Islet of Langerhans (tissue), 1 donor: Measurements from ENCODE around the gene PFN1.
A peak's percentile ranks its signal among the peaks of the same experiment; 100 is the strongest.

Source experiments
- FAIRE-seq: peaks from one replicate; lab custom pipeline; 2011; peaks lifted over from hg19 to GRCh38; lab: Jason Lieb, UNC

Gene PFN1

GRCh38 chr17:4967539-4968485 lies 19.5 kb upstream of the PFN1 start, which contains the start of gene SPAG7:
Gene SPAG7 (minus strand): TSS chr17:4967817. CDS start chr17:4967804, 13 bp downstream.
- FAIRE-seq = no peak

GRCh38 chr17:4966844-4967538 lies 18.7 kb upstream of the PFN1 start:
- peak; percentile 99 for FAIRE-seq

DNA sequence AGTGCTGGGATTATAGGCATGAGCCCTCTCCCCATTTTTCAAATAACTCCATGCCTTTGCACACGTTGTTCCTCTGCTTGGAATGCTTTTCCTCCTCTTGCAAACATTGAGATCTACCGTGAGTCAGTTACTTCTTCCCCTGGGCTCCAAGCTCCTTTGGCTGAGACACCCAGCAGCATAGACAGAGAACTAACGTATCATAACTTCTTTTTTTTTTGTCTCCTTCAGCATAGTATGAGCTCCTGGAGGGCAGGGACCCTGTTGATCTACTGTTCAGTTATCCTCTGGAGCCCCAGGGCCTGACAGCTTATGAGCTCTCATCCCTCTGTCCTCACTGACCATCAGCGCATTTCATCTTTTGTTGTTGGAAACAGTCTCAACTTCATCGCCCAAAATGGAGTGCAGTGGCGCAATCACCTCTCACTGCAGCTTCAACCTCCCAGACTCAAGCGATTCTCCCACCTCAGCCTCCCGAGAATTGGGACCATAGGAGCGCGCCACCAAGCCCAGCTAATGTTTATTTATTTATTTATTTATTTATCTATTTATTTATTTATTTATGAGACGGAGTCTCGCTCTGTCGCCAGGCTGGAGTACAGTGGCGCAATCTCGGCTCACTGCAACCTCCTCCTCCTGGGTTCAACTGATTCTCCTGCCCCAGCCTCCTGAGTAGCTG lies 17.1 kb upstream of the PFN1 start:
- no peak for FAIRE-seq

DNA sequence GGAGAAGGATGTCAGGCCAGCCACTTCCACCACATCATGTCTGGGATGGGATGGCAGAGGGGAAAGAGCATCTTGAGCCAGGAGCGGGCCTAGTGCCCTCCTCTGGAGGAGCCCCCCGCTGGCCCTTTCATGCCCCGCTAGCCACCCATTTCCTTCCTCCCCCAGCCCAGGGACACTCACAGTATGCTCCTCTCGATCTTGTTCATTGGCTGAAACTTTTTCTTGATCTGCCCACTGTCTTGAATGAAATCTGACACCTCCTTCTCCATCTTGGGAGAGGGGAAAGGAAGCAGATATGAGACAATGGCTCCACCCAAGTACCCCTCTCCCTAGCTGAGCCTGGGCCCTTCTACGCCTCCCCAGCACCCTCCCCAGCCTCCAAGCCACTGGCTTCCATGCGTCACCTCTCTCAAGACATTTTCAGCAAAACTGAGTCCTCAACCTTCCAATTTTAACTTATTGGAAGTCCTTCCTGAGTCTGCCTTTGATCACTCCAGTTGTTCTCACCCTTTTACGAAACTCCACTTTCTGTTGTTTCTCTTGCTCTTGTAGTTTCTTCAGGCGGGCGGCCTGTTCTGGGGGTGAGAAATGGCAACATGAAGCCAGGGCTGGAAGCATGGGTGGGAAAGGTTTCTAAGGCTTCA lies 12.1 kb upstream of the PFN1 start:
- no peak for FAIRE-seq

GRCh38 chr17:4959261-4959965 lies 11.1 kb upstream of the PFN1 start:
- no peak for FAIRE-seq

- FAIRE-seq = no peak
These were observed 9.8 kb upstream of the PFN1 start for GRCh38 chr17:4958102-4958501.

DNA sequence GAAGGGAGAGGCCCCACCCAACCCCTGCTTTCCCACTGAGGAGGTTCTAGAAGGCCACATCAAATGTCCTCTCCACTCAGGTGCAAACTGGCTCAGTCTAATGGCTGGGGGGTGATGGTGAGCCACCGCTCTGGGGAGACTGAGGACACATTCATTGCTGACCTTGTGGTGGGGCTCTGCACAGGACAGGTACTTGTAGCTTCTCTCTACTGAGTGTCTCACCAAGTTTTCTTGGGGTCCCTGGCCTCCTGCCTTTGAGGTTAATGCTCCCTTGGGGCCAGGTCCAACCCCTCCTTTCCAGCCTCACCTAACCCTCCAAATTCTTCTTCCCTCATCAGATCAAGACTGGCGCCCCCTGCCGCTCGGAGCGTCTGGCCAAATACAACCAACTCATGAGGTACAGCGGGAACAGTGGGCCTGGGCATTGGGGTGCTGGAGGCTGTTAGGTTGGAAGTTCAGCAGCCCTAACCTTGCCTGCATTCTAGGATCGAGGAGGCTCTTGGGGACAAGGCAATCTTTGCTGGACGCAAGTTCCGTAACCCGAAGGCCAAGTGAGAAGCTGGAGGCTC lies 8.2 kb upstream of the PFN1 start:
- no peak for FAIRE-seq

- no peak for FAIRE-seq
These were observed 6.8 kb upstream of the PFN1 start for GRCh38 chr17:4955091-4955490.

GRCh38 chr17:4953451-4953961 lies 5.2 kb upstream of the PFN1 start:
- FAIRE-seq = no peak

DNA sequence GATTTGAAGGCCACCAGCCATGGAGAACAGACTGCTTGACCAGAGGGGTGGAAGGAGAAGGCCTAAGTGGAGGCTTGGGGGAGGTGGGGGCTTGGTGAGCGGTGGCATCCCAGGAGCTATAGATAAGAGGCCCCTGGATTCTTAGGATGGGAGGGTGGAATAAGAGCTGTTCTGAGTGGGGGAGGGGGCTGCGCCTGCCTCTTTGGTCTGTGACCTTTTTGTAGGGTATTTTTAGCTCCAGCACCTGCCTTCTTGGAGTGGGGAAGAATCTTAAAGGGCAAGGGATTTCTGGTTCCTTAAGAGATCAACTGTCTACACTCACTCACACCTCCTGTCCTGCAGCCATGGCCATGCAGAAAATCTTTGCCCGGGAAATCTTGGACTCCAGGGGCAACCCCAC lies 3.2 kb upstream of the PFN1 start:
- FAIRE-seq = no peak

DNA sequence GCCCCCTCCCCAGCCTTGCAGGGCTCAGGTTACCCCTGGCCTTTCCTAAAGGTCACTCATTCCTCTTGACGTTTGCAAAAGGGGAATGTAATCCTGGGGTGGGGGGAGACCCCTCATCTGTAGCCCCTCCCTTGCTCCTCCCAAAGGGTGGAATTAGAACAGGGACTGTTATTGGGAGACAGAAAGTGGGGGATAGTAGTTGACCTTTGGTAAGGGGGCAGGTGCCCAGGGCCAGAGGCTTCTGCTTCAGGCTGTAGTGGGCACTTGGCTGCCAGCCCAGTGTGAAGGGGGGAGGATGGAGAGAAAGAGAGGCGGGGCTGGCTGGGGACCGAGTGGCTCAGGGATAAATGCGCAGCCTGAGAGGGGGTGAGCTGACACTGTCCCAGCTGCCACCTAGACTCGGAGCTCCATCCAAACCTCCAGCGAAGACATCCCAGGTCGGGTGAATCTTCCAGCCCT lies 2.4 kb upstream of the PFN1 start, which contains the start of gene ENO3:
Gene ENO3, plus strand, starts transcription at position 374 of the 459 bp plus-strand sequence. CDS start 711 bp downstream, outside the sequence.
- no peak for FAIRE-seq

- FAIRE-seq = no peak
These were observed 1.9 kb upstream of the PFN1 start for GRCh38 chr17:4950075-4950745.

GRCh38 chr17:4949321-4950074 lies 1.2 kb upstream of the PFN1 start:
- FAIRE-seq = no peak

GRCh38 chr17:4948931-4949320 lies 596 bp upstream of the PFN1 start:
- no peak for FAIRE-seq

DNA sequence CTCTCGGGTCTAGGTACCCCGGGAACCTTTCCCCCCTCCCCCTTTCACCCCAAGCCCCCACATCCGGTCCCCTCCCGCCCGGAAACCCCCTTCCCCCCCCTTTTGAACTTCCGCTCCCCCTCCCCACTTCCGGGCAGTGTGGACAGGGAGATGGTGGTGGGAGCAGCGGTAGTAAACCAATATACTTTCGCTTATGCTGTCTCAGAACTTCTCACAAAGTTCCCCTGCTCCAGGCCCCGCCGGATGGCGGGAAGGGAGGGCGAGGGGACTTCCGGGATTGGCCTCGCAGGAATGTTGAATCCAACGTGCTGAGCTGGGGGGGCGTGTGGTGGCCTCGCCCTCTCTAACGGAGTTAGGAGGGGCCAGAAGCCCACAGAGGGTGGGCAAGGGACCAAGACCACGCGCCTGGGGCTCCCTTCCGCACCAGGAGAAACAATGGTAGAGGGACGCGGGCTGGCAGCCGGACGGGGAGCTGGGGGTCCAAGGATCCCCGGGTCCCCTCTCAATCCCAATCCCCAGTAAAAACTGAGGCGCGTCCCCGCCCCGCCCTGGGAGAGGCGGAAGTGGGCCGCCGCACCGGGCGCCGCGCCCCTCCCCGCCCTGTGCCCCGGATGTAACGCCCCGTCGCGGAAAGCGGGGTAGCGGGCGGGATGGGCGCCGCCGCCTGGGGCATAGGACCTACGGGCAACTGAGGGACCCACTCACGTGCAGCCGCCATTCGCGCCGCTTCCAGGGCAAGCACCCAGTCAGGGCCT lies 742 bp downstream of the PFN1 start:
- no peak for FAIRE-seq

DNA sequence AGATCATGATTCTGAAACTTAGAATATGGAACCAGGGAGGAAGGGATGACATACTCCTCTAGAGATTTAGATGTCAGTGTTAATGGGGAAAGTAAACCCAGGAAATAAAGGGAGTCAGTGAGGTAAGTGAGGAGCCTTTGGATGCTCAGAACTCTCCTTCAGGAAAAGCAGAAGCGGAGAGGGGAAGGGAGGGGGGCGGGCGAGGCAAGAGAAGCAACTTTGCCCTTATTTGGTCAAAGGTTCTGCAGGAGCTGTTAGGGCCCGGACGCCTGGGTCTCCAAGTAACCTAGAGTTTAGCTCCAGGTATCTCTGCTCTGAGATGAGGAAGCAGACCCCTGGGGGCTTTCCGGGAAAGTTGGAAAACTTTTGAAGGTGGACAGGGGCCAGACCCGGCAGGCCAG lies 1.3 kb downstream of the PFN1 start:
- no peak for FAIRE-seq

GRCh38 chr17:4946312-4946976 lies 1.9 kb downstream of the PFN1 start:
- no peak for FAIRE-seq

DNA sequence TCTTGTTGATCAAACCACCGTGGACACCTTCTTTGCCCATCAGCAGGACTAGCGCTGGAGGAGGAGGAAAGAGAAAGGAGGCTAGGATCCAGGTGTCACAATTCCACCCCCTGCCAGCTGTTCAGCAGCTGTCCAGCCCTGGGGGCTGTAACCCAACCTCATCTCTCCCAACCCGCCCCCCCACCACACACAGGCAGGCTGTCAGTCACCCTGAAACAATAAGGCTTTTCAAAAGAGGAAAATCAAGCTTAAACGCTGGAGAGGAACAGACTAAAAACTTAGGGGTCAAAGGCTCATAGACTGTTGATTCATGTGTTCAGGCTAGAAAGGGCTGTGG lies 2.4 kb downstream of the PFN1 start:
- no peak for FAIRE-seq
